ENCODE results near the gene DGKH.

- TF ChIP-seq POLR2A (IDR thresholded peaks at IDR 0.05) (no peak), CTCF (IDR thresholded peaks at IDR 0.05) (no peak)
Measured at GRCh38 chr13:42218576-42218975, 170.1 kb downstream of the DGKH start.

Data from upper lobe of left lung (tissue), 4 donors.